Stimulated activated CD4-positive, alpha-beta T cell treated with anti-CD3 and anti-CD28 coated beads, TNF-alpha, amount 100 ng/mL, for 24 hours (primary cell): ENCODE data around the gene TAF1B.
"Not testable (repeated sequence)": the region's sequence is repeated elsewhere in the genome, so short reads cannot be mapped to it uniquely, and the experiment has no call there.

ENCODE experiments used
- DNase-seq, 3 experiments: peaks; one replicate each; pipeline ENCODE4 v3.0.0-alpha.2; 2020; ENCODE audit warnings: low read depth in 3 of 3

Gene TAF1B

DNA sequence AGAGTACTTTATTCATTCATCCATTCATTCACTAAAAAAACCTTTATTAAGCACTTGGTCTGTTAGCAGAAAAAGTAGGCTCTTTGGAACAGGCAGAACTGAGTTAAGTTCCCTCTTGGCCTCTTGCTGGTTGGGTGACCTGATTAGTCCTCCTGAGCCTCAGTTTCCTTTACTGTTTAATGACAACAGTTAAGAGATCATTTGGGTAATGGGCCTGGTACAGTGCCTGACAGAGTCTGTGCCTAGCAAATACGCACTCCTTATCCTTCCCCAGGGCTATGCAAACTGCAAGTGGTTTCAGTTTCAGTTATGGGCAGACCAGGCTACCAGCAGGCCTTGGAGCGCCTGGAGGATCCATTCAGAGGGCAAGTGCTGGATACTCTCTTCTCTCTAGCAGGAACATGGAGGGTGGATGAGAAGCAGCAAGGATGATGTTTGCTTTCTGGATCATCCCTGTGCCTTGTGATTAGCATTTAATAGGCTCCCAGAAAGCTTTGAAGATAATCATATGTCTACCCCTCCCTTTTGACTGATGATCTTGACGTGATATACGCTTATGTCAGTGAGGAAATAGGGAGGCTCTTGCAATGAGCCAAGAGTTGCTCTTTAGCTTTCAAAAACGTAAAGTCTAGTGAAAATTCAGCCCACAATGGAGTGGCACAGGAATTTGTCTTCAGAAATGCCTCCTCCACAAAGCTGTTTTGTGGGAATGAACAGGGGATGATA is 12.4 kb upstream of the TAF1B start:
- DNase-seq, result no peak

DNA sequence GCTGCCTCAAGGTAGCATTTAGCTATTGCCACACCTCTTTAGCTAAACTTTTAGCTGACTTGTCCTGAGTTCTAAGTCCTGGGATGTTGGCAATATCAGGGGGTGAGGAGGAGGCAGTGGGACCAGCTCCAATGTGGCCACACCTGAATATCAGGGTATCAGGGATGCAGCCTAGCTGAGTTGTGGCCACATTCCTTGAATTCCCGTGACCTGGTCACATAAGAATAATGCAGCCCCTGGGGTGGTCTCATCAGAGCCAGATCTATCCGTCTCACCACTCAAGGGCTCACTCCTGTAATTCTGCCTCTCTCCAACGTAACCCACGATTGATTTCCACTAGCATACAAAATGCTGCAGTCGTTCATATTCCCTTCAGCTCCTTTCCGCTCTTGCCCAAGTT is 11.6 kb upstream of the TAF1B start:
- DNase-seq, result no peak

DNA sequence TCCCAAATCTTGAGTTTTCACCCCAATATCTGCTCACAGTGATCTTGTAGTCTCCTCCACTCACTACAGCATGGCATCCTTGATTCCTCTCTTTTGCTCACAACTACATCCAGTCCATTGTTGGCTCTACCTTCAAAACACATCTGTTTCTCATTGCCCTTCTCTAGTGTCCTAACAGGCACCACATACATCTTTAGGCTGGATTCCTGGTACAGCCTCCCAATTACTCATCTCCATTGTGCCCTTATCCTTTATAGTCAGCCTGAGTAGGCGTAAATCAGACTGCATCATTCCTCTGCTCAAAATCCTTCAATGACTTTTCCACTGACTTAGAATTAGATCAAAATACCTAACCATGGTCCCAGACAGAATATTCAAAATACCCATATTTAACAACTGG is 10.7 kb upstream of the TAF1B start:
- no peak for DNase-seq

DNA sequence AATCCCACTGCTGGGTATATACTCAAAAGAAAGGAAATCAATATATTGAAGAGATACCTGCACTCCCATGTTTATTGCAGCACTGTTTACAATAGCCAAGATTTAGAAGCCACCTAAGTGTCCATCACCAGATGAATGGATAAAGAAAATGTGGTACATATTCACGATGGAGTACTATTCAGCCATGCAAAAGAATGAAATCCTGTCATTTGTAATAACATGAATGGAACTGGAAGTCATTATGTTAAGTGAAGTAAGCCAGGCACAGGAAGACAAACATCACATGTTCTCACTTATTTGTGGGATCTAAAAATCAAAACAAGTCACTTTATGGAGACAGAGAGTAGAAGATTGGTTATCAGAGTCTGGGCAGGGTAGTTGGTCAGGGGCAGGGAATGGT is 8.2 kb upstream of the TAF1B start:
- not testable (repeated sequence) for DNase-seq

DNA sequence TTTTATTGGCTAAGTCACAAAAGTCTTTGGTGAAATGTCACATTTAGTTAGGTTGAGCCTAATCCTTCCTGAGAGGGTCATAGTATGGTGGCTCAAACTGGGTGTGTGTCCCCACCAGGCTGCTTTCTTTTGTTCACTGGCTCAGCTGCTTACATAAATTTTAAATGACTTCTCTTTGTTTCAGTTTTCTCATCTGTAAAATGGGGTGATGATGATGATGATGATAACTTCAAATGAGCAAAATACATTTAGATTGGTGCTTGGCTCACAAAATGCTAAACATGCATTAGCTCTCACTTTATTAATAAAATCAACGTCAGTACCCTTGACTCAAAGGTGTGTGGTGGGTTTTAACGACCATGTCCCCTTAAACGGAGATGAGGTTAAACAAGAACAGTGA is 7.2 kb upstream of the TAF1B start:
- no peak for DNase-seq

DNA sequence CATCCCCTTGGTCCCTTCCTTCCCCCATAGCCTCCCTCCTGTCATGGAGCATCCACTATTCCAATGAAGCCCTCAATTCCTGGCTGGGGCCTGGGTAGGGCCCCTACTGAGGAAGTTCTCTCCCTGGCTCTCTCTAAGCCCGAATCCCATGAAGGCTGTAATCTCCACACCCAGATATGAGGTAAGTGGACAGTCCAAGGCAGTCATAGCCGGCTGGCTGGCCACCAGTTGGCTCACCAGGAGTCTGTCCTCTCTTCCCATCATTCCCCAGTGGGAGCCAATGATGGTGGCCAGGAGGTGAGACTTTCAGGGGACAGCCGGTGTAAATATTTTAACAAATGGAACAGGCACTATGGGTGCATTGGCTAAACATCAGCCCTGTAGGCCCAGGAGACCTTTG is 6.8 kb upstream of the TAF1B start:
- no peak for DNase-seq

DNA sequence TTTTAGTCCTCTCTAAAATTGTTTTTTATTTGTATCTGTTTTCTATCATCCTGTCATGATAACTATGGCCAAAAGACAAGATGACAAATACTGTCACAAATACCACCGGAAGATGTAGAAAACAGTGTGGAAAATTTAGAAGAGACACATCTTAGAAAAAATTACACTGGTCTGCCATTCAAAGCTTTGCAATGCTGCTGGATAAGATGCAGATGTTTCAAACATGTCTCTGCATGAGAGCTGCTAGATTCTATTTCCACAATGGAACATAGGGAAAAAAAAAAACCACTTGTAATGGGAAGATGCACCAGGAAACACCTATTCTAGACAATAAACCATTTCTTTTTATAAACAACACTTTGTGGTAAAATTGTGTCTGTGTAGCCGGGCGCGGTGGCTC is 5.8 kb upstream of the TAF1B start:
- no peak for DNase-seq

DNA sequence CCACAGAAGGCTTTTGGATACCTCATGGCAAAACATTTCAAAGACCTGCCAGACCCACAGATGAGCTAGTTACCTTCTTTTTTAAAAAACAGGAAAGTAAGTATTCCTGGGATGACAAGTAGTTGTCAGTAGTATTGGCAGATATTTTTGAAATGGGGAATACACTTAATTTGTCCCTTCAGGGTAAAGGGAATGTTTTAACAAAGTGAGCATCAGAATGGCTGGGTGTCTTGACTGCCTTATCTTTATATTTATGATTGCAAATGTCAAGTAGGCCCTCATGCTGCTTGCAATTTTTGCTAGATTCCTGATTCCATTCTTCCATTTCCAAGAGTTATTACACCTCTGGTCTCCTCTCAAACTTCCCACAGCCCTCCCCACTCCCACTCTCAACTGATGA is 4.9 kb upstream of the TAF1B start:
- DNase-seq, result no peak

DNA sequence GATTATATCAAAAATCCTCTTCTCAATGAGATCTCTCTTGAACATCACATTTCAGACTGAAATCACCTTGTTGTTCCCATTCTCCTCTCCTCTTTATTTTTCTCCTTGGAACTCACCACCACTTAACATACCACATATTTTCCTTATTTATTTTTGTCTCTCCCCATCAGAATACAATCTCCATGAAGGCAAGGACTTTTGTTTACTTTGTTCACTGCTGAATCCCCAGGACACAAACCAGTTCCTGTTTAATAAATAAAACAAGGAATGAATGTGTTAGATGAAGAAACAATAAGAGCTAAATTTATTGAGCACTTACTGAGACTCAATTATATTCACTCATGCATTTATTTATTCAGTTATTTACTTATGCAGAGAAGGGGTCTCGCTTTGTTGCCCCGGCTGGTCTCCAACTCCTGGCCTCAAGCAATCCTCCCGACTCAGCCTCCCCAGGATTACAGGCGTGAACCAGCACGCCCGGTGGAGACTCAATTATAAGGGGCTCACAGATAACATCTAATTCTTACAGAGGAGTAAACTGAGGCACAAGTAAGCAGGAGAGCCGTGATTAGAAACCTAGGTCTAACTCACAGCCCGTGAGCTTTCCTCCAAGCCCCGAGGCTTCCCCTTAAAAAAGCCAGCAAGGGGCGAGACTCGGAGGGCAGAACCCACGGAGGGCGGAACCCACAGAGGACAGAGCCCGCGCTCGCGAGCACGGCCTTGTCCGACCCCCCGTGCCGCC is 616 bp upstream of the TAF1B start:
- DNase-seq, result no peak

DNA sequence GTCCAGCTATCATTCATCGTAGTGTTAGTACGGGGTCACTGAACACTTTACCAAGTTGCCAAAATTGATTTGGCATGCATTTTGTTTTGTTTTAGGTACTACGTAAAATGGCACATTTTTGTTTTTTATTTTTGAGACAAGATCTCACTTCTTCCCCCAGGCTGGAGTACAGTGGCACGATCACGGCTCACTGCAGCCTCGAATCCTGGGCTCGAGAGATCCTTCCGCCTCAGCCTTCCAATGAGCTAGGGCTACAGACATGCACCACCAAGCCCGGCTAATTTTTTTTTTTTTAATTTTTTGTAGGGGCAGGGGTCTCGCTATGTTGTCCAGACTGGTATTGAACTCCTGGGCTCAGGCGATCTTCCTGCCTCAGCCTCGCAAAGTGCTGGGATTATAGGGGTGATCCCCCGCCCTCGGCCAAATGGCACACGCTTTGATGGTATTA is 786 bp downstream of the TAF1B start:
- peak in 1 of 3 experiments; percentile 9 for DNase-seq

DNA sequence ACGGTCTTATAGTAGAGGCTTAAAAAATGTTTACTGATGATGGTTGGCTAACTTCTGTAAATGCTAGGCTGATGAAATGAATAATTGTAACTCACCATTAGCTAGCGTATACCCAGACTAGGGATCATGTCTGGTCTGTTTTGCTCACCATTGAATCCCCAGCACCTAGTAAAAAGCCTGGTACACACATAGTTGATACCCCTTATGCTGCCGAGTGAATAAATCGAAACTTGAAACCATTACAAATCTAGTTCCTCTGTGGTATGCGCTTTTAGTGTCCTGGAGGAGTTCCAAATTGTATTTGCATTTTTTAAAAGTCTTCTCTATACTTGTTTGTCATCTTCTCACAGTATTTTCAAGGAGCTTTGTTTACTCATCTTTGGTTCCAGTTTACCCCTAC is 1.3 kb downstream of the TAF1B start:
- DNase-seq, result no peak

DNA sequence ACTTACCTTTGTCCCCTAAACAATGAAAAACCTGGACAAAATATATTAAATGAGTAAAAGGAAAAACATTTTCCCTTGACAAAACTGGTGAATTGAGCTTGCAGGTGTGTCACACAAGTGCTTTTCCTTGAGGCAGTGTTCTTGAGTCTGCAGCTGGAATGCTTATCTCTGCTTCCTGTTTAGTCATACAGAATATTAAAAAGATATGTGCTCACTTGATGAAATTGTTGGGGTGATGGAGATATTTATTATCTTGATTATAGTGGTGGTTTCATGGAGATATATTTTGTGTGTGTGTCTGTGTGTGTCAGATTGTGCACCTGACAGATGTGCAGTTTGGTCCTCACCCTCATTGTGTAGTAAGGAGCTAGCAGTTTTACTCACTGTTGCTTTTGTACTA is 3.3 kb downstream of the TAF1B start:
- no peak for DNase-seq

DNA sequence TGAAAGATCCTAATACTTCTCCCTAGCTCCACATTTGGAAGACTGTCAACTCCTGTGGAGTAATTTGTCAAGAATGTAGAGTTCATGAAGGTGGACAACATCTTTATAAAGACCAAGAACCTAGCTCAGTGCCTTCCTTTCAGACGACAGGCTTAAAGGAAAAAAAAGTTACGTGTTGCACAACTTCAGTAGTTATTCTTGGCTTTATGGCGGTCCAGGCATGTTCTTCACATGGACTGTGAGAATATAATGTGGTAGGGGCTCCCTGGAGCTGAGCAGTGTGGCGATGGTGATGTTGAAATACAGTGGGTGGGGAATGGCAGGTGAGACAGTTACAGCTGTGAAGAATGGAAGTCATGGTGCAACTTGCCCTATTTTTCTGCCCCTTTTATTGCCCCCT is 3.9 kb downstream of the TAF1B start:
- no peak for DNase-seq

DNA sequence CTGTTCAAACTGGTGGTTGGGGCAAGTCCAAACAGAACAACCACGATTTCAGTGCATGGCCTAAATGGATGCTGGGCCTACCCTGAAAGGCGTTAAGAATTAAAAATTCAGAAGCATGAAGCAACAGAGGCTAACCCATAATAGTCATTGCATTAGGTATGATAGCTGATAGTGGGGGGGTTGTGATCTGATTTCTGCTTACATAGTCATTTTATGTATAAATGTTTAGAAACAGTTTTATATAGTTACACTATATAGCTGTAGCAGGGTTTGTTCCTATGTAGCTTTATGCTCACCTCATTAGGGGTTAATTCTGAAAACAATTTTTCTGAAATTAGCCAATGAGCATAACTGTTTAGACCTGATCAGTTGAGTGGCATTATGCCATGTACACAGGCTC is 9.6 kb downstream of the TAF1B start:
- no peak for DNase-seq

DNA sequence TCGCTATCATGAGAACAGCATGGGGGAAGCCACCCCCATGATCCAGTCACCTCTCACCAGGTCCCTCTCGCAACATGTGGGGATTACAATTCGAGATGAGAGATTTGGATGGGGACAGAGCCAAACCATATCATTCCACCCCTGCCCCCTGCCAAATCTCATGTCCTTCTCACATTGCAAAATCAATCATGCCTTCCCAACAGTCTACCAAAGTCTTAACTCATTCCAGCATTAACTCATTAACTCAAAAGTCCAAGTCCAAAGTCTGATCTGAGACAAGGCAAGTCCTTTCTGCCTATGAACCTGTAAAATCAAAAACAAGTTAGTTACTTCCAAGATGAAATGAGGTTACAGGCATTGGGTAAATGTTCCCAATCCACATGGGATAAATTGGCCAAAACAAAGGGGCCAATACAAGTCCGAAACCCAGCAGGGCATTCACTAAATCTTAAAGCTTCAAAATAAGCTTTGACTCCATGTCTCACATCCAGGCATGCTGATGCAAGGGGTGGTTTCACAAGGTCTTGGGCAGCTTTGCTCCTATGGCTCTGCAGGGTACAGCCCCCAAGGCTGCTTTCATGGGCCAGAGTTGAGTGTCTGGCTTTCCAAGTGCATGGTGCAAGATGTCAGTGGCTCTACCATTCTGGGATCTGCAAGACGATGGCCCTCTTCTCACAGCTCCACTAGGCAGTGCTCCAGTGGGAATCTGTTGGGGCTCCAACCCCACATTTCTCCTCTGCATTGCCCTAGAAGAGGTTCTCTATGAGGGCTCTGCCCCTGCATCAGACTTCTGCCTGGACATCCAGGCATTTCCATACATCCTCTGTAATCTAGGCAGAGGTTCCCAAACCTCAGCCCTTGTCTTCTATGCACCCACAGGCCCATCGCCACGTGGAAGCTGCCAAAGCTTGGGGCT is 14.8 kb downstream of the TAF1B start:
- no peak for DNase-seq

DNA sequence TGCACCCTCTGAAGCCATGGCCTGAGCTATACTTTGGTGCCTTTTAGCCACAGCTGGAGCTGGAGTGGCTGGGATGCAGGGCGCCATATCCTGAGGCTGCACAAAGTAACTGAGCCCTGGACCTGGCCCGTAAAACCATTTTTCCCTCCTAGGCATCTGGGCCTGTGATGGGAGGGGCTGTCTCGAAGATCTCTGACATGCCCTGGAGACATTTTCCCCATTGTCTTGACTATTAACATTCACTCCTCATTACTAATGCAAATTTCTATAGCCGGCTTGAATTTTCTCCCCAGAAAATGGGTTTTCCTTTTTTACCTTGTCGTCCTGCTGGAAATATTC is 15.4 kb downstream of the TAF1B start:
- no peak for DNase-seq

DNA sequence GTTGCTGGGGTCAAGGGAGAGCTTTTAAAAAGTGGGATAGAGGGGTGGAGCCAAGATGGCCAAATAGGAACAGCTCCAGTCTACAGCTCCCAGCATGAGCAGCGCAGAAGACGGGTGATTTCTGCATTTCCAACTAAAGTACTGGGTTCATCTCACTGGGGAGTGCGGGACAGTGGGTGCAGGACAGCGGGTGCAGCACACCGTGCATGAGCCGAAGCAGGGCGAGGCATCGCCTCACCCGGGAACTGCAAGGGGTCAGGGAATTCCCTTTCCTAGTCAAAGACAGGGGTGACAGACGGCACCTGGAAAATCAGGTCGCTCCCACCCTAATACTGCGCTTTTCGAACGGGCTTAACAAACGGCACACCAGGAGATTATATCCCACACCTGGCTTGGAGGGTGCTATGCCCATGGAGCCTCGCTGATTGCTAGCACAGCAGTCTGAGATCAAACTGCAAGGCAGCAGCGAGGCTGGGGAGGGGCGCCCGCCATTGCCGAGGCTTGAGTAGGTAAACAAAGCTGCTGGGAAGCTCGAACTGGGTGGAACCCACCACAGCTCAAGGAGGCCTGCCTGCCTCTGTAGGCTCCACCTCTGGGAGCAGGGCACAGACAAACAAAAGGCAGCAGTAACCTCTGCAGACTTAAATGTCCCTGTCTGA is 17.8 kb downstream of the TAF1B start:
- not testable (repeated sequence) for DNase-seq

DNA sequence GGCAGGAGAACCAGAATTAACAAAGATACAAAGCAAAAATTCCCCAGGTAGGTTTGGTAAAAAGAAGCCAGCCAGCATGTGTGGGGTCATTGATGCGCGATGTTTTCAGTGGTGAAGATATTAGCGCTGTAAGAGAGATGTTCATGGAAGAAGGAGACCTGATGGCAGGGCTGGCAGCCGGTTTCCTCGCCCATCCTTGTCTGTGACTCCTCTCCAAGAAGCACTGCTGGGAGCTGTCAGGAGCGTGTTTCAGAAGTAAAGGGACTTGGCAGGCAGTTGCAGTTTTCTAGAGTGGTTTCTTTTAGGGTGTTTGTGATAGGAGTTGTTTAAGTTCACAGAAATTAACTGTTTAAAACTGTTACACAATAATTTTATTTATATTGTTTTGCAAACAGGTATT is 24.6 kb downstream of the TAF1B start:
- no peak for DNase-seq

DNA sequence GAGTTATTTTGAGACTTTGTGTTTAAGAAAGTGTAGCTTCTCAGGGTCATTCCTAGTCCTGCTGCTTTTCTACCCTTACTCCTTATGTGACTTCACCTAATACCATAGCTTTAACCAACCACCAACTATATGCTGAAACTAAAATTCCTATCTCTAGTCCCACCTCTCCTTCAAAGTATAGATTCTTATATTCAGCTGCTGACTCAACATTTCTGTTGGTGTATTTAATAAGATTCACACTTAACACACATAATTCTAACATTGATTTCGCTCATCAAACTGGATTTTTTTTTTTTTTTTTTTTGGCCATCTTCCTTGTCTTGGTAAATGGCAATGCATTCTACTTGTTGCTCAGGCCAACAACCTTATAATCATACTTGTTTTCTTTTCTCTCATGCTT is 30.1 kb downstream of the TAF1B start:
- DNase-seq, result no peak

DNA sequence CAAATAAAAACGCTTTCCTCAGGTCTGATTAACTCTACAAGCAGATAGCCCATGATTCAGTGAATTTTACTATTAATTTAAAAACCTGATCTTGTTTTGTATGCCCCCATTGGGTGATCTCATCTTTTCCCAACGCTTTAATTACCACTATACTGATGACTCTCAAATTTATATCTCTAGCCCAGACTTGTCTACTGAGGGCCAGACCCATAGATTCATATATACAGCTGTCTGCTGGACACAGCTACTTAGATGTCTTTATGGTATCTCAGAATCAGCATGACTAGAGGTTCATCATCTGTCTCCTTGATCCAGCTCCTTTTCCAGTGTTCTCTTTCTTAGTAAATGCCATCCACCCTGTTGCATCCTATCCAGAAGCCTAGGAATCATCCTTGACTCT is 33.8 kb downstream of the TAF1B start:
- no peak for DNase-seq

DNA sequence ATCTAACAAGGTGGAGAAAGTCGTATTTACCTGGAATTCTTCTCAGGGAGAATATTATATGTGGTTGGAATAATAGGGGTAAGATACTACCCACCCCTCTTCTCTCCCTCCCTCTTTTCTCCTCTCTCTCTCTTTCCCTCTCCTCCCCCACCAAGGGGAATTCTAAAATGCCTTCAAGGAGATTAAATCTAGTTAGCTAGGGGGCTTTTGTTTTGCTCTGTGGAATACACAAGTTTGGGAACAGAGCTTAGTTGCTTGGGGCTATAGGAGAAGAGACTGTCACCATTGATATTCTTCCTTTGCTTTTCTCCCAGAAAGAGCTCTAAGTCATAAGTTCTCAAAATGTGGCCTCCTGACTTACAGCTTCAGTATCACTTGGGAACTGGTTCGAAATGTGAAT is 34.5 kb downstream of the TAF1B start:
- no peak for DNase-seq
